Esophagus muscularis mucosa (tissue), 3 donors: Measurements from ENCODE around the gene RAB18.

ENCODE experiments used
- POLR2A ChIP-seq: fragments of 450-650 bp; IDR thresholded peaks from one replicate; pipeline ENCODE4 v1.6.1; 2017; ENCODE audit warnings: antibody characterized with exemption, moderate library complexity, mild to moderate bottlenecking, low read depth
- POLR2AphosphoS5 ChIP-seq, 2 donors: sonication (generic); formaldehyde crosslinking; IDR thresholded peaks; one replicate each; pipeline ENCODE4 v1.6.1; 2017; ENCODE audit warnings: antibody characterized with exemption in 2 of 2
- TF ChIP-seq, protein P1 (sequence below), 3 experiments: fragments of 200-600 bp in 2 of 3; fragments of 450-650 bp in 1 of 3; sonication (generic) in 2 of 3; IDR thresholded peaks; one replicate each; pipeline ENCODE4 v1.5.1; 2017 to 2019; ENCODE audit warnings: antibody characterized with exemption in 3 of 3, mild to moderate bottlenecking in 2 of 3, moderate library complexity in 1 of 3

DNA sequence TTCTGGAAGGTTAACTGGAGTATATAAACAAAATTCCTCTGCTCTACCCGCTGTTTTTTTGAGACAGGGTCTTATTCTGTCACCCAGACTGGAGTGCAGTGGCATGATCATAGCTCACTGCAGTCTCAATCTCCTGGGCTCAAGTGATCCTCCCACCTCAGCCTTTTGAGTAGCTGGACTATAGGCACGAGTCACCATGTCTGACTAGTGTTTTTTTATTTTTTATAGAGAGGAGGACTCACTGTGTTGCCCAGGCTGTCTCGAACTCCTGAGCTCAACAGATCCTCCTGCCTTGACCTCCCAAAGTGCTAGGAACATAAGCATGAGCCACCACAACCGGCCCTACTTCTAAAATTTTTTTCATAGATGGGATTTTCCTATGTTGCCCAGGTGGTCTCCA is 2.2 kb downstream of the RAB18 start:
- TF ChIP-seq POLR2A: no peak
- TF ChIP-seq, protein P1, sequence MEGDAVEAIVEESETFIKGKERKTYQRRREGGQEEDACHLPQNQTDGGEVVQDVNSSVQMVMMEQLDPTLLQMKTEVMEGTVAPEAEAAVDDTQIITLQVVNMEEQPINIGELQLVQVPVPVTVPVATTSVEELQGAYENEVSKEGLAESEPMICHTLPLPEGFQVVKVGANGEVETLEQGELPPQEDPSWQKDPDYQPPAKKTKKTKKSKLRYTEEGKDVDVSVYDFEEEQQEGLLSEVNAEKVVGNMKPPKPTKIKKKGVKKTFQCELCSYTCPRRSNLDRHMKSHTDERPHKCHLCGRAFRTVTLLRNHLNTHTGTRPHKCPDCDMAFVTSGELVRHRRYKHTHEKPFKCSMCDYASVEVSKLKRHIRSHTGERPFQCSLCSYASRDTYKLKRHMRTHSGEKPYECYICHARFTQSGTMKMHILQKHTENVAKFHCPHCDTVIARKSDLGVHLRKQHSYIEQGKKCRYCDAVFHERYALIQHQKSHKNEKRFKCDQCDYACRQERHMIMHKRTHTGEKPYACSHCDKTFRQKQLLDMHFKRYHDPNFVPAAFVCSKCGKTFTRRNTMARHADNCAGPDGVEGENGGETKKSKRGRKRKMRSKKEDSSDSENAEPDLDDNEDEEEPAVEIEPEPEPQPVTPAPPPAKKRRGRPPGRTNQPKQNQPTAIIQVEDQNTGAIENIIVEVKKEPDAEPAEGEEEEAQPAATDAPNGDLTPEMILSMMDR (IDR thresholded peaks at IDR 0.05): no peak
- TF ChIP-seq POLR2AphosphoS5 (IDR thresholded peaks at IDR 0.05): no peak
